HG03571 (cell line): ENCODE measurements around the gene TMPRSS6.

Source experiments
- ATAC-seq: cut with Tn5 transposase; IDR thresholded peaks from one replicate; pipeline ENCODE4 v1.9.1; 2021; ENCODE audit not compliant: unreplicated experiment

Gene TMPRSS6

DNA sequence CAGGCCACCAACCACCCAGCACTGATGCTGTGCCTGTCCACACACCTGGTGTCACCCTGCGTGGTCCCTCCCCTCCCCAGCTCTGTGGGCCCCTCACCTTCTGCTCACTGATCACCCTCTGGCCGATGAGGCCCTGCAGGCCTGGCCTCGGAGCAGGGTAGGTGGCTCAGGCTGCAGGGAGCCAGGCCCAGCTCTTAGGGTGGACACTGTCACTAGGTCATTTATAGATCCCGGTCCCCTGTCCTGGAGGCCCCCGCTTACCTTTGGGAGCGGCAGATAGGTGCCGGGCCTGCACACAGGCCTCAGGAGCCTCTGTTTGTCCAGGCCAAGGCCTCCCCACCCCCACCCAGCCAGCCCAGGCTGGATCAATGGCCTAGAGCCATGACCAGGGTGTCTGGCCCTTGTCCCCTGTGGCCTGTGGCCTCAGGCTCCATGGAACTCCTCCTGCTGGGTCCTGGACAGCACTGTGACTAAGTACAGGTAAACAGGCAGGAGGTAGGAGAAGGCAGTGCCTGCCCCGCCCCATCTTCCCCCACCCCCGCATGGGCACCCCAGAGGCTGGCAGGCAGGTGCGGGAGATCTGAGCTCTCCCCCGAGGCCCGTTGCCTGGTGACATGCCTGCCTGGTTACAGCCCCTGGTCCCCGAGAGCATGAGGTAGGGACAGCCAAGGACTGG, at the start of gene TMPRSS6:
Gene TMPRSS6 (minus strand): TSS at position 472 of the 676 bp plus-strand sequence. CDS start 6,296 bp downstream, outside the sequence.
- no peak for ATAC-seq

DNA sequence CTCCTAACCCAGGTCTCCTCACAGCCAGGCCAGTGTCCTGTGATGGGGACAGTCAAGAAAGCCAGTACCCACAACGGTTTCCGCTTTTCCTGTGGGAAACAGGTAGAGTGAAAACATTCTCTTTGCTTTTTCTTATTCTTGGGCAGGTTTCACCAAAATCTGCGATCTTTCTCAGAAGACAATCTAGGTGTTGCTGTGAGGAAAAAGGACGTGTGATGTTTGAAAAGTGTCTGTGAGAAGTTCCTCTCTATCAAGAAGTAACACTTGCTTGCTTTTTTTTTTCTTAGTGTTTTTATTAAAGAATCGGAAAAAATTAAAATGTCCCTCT, 49.4 kb upstream of the TMPRSS6 start:
- ATAC-seq = no peak

DNA sequence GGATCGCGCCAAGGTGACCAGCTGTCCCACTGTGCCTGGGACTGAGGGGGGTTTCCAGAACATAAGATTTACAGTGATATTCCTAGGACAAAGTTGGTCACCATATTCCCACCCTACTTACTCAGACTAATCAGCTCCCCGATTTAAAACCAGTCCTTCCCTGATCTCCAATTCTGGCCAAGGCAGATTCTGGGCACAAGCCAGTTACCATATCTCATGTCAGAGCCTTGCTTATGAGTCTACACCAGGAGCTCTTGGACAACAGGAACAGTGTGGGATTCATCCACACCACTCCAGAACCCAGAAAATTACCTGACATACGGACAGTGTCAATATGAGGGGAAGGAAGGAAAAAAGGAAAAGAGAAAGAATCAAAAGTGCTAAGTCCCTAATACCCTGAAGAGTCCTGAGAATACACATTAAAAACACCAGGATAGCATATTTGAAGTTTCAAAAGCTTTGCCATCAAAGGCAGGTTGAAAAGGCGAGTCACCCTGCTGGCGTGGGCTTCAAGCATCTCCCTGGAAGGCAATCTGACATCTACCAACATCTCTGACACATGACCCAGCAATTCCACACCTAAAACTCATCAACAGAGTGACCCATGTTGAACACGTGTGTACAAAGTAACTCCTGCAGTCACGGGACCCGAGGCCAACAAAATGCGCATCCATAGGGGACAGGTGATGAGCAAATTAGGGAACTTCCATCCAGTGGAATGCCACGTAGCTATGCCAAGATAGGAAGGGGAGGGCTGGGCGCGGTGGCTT, 48.2 kb upstream of the TMPRSS6 start:
- no peak for ATAC-seq

DNA sequence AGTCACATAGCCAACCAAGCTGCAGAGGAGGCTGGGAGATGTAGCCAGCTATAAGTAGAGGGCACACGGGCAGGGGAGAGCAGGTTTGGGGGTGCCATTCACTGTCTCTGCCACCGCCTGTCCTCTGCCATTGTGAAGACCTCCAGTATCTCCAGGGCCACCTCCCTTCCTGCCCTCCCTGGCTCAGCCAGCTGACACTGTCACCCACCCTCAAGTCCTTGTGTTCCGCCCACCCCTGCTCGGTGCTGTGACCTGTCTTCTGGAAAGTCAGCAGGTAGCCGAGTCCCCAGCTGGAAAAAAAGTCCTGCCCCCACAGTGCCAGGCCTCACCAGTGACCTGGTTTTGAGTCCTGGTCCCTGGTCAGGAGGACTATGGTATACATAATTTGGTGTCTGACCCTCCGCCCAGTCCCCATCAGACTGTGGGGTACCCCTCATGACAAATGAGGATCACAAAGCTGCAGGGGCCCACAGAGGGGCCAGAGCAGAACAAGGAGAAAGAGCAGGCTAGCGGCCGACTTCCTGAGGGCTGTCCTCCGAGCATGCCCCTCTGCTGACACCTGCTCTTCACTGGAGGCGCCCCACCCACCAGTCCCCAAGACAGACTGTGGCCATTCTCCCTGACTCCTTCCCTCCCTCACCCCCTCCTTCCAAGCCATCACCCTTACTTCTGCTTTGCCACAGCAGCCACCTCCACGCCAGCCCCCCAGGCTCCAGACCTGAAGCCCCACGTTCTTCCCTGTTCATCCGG, 47.3 kb upstream of the TMPRSS6 start:
- no peak for ATAC-seq

DNA sequence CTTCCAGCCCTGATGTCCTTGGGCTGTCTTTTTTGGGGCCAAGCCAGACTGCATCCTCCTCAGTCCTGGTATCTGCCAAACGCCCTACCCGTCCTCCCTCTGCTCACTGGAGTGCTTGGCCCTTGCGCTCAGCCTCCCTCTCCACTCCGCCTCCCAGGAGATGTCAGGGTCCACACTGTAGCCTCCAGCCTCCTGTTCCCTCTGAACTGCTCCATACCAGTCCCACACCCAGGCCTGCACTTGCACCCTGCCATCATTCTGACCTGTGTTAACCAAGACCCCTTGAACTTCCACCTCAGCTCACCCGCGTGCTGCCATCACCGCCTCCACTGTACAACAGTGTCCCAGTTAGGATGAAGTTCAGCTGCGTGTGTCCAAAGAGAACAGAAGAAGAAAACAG, 46.5 kb upstream of the TMPRSS6 start:
- no peak for ATAC-seq

DNA sequence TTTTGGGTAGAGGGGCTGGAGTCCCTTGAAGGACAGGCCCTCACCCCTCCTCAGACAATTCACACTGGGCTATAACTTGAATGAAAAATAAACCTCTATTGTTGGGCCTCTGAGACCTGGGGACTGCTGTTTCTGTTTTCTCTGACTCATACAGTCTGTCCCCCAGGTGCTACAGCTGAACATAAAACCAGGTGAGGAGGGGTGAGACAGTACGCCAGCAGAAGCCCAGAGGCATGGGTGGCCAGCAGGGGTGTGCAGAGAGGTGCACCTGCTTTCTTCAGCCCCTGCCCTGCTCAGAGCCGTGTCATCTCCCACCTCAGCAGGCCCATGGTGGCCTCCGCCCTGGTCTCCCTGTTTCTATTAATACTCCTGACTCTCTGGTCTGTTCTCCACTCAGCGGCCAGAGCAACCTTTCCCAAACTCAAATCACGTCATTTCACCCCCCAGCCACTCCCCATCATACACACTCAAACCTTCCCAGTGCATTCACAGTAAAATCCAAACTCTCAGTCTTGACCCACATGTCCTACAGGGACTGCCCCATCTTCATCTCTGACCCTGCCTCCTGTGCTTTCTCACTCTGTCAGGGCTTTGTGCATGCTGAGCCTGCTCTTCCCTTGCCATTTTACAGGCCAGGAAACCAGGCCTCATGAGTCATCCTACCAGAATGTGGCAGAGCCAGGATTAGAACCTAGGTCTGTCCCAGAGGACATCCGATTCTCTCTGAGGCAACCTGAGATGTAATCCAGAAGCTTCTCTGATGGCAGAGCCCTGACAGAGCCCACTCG, 45.6 kb upstream of the TMPRSS6 start:
- ATAC-seq = no peak

DNA sequence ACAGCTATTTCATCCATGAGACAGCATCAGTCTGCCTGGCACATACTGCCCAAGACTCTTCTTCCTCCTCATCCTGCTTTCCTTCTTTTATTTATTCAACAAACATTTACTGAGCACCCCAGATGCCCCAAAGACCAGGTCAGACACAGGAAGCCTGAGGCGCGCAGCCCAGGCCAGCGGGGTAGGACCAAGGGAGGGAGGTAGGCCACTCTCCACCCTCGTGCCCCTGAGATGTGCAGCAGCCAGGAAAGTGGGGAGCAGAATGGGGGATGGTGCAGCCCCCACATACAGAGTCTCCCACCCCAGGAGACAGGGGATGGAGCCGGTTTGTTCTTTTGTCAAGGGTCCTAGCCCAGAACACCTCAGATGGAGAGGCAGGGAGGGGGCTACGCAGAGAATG, 44.4 kb upstream of the TMPRSS6 start:
- ATAC-seq = no peak

DNA sequence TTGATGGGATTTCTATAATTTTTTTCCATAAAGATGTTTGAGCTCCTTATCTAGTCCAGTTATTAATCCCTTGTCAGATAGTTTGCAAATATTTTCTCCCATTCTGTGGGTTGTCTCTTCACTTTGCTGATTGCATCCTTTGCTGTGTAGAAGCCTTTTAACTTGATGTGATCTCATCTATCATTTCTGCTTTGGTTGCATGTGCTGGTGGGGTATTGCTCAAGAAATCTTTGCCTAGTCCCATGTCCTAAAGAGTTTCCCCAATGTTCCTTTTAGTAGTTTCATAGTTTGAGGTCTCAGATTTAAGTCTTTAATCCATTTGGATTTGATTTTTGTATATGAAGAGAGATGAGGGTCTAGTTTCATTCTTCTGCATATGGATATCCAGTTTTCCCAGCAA, 41.9 kb upstream of the TMPRSS6 start:
- ATAC-seq = no peak

DNA sequence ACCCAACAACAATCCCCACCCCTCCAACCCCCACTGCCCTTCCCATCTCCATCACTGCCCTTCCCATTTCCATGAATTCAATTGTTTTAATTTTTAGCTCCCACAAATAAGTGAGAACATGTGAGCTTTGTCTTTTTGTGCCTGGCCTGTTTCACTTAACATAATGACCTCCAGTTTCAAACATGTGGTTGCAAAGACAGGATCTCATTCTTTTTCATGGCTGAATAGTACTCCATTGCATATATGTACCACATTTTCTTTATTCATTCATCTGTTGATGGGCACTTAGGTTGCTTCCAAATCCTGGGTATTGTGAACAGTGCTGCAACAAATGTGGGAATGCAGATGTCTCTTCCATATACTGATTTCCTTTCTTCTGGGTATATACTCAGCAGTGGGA, 41.2 kb upstream of the TMPRSS6 start:
- ATAC-seq = no peak

DNA sequence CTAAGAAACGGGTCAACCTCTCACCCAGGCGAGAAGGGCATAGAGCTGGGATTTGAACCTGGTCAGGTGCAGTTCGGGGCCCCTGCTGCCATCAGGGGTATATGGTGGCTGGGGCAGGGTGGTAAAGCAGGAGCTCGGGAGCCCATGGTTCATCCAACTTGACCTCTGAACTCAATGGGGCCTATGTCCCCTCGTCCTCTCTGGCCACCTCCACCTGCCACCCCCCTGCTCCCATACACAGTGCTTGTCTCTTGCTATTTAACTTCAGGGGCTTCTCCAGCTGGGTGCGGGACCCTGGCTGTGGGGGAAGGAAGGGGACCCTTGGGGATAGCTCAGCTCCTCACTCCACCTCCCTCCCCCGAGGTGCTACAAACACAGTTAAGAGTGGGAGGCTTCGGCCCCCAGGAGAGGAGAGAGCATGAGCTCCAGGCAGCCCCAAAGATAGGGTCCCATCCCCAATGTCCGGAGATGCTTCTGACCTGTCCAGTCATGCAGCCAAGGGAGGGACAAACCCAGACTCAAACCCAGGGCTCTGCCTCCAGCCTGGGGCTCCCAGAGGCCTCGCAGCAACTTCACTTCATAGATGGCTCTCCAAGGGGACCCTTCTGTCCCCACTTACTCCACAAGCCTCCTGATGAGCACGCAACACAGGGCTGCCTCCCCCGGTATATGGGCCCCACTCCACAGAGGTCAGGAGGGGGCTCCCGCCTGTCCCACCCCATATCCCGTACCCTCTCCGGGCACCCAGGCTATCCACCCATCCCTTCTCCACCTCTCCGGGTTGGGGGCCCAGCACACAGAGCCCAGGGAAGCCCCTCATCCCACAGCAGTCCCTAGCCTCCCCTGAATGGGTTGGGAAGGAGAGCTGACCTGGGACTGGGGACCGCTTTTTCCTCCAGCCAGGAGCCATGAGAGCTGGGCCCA, 39.5 kb upstream of the TMPRSS6 start:
- no peak for ATAC-seq

DNA sequence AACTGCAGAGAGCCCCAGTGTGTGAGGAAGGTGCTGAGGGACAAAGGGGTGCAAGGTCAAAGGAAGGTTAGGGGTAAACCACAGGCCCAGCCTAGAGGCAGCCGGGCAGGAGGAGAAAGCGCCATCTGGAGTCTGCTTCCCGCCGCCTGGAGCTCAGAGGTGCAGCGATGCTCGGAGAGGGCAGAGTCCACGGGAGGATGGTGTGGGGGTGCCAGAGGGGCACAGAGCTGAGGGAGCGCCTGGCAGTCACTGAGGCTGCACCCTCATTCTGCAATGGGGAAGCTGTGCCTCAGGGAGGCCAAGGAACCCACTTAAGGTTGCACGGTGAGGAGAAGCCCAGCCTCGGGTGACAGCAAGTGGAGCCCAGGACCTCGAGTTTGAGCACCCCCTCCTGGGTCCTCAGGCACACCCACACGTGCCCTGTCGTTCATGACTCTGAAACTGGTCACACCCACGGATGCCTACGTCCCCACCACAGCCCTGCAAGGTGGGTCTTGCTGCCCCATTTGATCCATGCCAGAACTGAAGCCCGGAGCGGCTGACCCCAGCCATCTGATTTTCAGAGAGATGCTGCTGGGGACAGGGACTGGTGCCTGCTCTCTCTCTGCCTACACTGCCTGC, 38.6 kb upstream of the TMPRSS6 start:
- no peak for ATAC-seq

DNA sequence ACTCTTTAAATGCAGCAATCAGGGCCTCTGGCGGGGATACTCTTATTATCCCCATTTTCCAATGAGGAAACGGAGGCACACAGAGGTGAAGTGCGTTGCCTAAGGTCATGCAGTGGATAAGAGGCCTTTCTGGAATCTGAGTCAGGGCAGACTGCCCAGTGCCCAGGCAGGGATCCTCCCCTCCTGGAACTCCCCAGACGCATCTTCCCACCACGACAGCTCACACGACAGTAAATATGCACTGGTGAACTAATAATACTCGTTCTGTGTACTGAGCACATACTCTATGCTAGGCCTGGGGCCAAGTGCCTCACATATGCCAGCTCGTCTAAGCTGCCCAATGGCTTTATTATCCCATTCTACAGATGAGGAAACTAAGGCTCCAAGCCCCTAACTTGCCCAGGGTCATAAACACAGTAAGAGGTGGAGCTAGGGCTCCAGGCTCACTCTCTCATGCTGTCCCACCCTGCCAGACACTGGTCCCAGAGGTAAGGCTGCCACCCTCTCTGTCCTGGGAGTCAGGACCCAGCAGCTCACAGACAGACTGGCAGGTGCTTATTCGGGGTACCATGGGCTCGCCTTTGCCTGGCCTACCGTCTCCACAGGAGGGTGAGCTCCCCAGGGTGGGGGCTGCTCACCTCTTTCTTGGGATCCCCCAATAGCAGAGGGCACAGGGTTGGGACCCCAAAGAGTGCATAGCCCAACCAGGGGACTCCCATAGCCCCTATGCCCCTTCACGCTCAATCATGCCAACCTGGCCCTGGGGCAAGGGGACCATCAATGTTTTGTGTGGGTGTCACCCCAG, 37.9 kb upstream of the TMPRSS6 start:
- ATAC-seq = no peak

DNA sequence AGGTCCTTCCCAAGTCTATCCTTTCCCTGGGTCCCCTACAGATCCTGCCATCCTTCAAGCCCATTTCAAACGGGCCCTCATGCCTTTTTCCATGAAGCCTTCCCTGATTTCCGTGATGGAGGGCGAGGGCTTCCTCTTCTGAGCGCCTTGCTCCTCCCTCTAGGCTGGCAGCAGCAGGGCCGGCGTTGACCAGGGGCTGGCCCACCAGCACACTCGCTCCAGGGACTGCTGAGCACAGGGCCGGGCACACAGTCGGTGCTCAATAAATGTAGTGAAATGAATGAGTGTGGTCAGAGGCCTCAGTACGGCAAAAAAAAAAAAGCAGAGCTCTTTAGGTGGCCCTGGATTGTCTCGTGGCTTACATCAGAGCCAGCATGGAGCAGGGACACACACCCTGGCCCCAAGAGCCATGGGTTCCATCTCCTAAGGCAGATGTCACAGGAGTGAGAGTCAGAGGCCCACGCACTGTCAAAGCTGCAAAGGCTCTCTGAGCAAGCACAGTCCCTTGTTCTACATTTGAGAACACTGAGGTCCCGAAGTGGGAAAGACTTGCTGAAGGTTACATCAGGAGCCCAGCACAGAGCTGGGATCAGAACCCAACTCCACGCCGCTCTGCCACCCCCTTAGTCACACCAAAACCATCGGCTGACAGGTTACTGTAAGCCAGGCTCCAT, 37.1 kb upstream of the TMPRSS6 start:
- ATAC-seq = no peak

DNA sequence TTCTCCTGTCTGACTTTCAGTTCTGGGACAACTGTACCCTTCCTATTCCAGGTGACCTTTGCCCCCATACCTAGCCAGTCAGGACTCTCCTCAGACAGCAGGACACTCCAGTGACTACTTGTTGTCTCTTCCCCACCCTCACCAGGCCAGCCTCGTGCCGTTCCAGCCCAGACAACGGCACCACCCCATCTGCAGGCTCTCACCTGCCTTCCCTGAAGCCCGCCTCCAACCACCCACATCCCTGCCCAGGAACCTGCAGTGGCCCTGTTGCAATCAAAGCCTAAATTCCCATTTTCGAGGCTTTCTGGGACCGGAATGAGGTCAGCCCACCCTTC, 36.5 kb upstream of the TMPRSS6 start:
- ATAC-seq = no peak

DNA sequence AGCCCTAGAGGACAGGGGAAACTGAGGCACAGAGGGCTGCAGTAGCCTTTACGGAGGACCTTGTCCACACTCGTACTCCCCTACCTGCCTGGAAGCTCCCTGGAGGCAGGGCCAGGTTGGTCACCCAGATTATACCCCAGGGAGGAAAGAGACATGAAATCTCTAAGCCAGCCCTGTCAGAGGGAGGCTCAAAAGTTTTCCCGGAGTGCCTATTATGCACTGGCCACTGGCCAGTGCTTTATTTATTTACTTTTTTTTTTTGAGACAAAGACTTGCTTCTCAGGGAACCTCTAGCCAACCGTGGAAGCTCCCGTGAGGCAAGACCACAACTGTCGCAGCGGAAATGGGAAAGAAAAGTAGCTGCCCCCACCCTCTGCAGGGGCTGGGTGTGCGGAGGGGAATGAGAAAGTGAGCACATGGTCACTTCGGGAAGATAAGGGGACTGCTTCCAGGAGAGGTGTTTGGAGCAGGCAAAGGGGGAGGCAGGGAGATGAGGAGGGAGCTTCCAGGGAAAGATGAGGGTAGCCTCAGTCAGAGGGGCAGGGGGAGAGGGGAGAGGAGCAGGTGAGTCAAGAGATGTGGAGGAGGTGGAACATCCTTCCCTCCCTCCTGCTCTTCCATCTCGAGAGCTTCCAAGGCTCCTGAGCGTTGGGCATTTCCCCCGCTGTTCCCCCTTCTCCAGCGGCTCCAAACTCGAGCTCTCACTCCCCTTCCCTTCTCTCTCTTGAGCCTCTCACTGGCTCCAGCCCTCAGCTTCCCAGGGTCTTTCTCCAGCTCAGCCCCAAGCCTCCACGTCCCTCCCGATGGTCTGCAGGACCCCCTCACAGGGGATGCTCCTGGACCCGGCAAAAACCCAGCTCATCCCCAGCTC, 35.9 kb upstream of the TMPRSS6 start:
- no peak for ATAC-seq

DNA sequence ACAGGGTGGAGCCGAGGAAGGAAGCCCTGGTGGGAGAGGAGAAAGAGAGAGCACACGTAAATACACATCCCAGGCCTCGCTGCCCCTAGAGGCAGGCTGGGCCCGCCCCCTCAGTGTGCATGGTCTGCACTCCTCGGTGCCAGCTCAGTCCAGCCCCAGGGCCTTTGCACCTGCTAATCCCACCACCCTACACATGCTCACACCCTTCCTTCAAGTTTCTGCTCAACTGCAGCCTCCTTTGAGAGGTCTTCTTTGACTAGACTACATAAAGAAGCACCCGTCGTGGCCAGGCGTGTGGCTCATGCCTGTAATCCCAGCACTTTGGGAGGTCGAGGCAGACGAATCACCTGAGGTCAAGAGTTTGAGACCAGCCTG, 34.7 kb upstream of the TMPRSS6 start:
- ATAC-seq = no peak

DNA sequence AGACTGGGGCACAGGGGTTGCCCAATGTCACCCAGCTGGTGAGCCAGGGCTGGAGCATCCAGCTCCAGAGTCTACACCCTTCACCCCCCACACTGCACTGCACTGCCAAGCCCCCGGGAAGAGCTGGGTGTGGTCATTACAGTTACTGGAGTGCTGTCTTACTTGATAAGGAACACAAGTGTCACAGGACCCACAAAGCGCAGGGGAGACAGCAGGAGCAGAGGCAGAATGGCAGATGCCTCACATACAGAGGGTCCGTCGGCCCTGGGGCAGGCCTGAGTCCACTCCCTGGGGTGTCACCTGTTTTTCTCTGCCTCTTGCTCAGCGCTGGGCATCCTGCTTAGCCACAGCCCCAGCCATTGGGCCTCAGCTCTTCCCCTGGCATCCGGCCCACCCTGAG, 32.5 kb upstream of the TMPRSS6 start:
- no peak for ATAC-seq

DNA sequence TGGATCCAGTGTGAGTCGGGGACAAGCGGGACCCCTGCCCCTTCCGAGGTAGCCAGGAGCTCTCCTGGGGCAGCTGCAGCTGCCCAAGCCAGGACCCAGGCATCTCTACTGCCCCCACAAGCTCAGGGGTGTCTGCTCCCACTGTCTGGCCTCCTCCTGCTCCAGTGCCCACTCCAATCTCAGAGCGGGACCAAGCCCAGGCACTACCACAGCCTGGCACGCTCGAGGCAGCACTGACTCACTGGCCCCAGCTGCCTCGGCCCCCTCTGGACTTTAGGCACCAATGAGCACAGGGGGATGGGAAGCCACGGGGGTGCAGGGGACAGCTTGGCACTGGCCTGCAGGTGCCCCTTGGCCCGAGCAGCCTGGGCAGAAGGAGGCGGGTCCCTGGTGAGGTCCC, 32.0 kb upstream of the TMPRSS6 start:
- no peak for ATAC-seq
